ENCODE measurements around the gene P2RX6. TPM values are rescaled to one million over a fixed set of nuclear protein-coding genes. Genes with fewer than 3 reads are reported as not detected.

The P2RX6 gene
- total and polyA plus RNA-seq, 2 experiments from 2014 or later = 3.3 to 8.0 TPM

DNA sequence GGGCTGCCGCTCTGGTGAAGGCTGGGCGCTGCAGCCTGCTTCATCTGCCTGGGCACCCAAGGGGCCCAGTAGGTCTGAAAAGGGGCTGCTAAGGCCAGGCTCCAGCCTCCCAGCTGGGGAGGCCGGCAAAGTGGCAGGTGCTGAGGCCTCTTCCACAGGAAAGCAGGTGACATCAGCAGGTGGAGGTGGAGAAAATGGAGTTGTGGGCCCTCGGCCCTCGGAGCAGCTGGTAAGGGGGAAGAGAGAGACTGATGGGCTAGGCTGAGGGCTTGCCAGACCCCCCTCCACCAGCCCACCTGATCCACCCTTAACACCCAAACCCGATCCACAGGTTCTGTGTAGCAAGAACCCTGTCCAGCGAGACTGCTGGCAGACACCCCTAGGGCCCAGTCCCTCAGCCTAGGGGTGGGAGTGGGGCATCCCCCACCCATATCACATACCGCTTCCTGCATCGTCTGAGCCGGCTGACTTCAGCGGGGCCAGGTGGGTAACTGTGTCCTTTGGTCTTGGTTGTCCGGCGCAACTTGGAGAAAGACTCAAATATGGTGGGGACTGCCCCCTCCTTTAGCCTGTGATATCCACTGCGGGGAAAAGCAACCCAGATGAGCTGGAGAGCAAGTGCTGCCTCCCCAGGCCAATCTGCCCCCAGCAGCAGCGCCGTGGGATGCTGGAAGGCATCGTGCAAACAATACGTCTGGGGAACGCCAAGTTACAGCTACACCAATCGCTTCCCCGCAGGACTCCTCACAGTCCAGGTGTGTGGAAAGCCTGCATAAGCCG, 14.6 kb upstream of the P2RX6 start:
- H3K27me3 ChIP-seq = no peaks in the 10 kb centered on the region
- H3K9me2 ChIP-seq (replicated peaks; ENCODE audit: insufficient read depth) = no peaks in the 10 kb centered on the region
- no peak for TF ChIP-seq EZH2phosphoT487 (IDR thresholded peaks at IDR 0.05; ENCODE audit: low read depth, severe bottlenecking, unreplicated experiment)
- no peak for TF ChIP-seq EZH2 (IDR thresholded peaks at IDR 0.05; ENCODE audit: borderline replicate concordance)
- TF ChIP-seq, protein P1, sequence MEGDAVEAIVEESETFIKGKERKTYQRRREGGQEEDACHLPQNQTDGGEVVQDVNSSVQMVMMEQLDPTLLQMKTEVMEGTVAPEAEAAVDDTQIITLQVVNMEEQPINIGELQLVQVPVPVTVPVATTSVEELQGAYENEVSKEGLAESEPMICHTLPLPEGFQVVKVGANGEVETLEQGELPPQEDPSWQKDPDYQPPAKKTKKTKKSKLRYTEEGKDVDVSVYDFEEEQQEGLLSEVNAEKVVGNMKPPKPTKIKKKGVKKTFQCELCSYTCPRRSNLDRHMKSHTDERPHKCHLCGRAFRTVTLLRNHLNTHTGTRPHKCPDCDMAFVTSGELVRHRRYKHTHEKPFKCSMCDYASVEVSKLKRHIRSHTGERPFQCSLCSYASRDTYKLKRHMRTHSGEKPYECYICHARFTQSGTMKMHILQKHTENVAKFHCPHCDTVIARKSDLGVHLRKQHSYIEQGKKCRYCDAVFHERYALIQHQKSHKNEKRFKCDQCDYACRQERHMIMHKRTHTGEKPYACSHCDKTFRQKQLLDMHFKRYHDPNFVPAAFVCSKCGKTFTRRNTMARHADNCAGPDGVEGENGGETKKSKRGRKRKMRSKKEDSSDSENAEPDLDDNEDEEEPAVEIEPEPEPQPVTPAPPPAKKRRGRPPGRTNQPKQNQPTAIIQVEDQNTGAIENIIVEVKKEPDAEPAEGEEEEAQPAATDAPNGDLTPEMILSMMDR (IDR thresholded peaks at IDR 0.05; ENCODE audit: poor library complexity) = no peak
- H2AFZ ChIP-seq = no peak overlapping the region
- no peaks in the 10 kb centered on the region for H3K9me3 ChIP-seq (ENCODE audit: low read depth)
- H3K27ac ChIP-seq = no peak overlapping the region
- no peaks in the 10 kb centered on the region for H4K20me1 ChIP-seq (ENCODE audit: insufficient read depth, poor library complexity, severe bottlenecking)
- H3K36me3 ChIP-seq (replicated peaks; ENCODE audit: insufficient read depth, low read depth) = no peaks in the 10 kb centered on the region
- peak overlapping the region; percentile 98 for H3K4me2 ChIP-seq
- H3K4me3 ChIP-seq = peak overlapping the region; percentile 59
- WGBS (ENCODE audit: low lambda C conversion rate, missing lambda C conversion rate) = 75% methylated on average over 22 of the region's 22 CpGs
- peaks cover 33% of the 10 kb centered on the region for H3K79me2 ChIP-seq
- no peak for DNase-seq (ENCODE audit: low spot score)
- peaks cover 21% of the 10 kb centered on the region for H3K4me1 ChIP-seq (ENCODE audit: insufficient read depth)

DNA sequence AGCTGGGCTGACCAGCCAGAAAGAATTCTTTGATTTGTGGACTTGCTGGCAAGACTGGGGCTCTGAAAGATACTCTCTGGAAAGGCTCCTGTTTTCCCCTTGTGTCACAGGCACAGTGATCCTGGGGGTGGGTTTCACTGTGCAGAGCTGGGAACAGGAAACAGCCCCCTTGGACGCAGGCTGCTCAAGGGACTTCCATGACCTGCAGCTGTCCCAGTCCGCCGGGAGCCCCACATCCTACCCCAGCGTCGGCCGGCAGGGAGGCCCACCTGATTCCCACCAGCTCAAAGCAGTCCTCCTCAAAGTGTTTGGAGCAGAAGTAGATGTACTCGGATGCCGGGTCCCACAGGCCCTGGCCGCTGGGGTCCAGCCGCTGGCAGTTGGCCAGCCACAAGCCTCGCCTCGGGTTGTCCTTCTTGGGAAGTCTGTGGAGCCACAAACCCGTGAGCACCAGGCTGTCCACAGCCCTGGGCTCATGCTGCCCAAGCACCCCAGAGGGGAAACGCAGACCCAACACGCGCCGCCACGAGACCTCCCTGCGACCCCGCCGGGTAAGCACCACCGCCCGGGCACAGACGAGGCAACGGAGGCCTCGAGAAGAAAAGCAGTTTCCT, 13.9 kb upstream of the P2RX6 start:
- no peak for DNase-seq (ENCODE audit: low spot score)
- peak overlapping the region; percentile 75 for H2AFZ ChIP-seq
- peak overlapping the region; percentile 59 for H3K4me3 ChIP-seq
- peak overlapping the region; percentile 99 for H3K27ac ChIP-seq
- peaks cover 33% of the 10 kb centered on the region for H3K79me2 ChIP-seq
- no peaks in the 10 kb centered on the region for H3K9me2 ChIP-seq (replicated peaks; ENCODE audit: insufficient read depth)
- no peaks in the 10 kb centered on the region for H3K36me3 ChIP-seq (replicated peaks; ENCODE audit: insufficient read depth, low read depth)
- no peaks in the 10 kb centered on the region for H3K27me3 ChIP-seq
- no peaks in the 10 kb centered on the region for H4K20me1 ChIP-seq (ENCODE audit: insufficient read depth, poor library complexity, severe bottlenecking)
- H3K4me2 ChIP-seq = peak overlapping the region; percentile 98
- H3K4me1 ChIP-seq (ENCODE audit: insufficient read depth) = peaks cover 21% of the 10 kb centered on the region
- no peaks in the 10 kb centered on the region for H3K9me3 ChIP-seq (ENCODE audit: low read depth)
- WGBS (ENCODE audit: low lambda C conversion rate, missing lambda C conversion rate) = 24% methylated on average over 25 of the region's 26 CpGs
- TF ChIP-seq EZH2 (IDR thresholded peaks at IDR 0.05; ENCODE audit: borderline replicate concordance) = no peak
- TF ChIP-seq, protein P1 (IDR thresholded peaks at IDR 0.05; ENCODE audit: poor library complexity) = no peak
- TF ChIP-seq EZH2phosphoT487 (IDR thresholded peaks at IDR 0.05; ENCODE audit: low read depth, severe bottlenecking, unreplicated experiment) = no peak

DNA sequence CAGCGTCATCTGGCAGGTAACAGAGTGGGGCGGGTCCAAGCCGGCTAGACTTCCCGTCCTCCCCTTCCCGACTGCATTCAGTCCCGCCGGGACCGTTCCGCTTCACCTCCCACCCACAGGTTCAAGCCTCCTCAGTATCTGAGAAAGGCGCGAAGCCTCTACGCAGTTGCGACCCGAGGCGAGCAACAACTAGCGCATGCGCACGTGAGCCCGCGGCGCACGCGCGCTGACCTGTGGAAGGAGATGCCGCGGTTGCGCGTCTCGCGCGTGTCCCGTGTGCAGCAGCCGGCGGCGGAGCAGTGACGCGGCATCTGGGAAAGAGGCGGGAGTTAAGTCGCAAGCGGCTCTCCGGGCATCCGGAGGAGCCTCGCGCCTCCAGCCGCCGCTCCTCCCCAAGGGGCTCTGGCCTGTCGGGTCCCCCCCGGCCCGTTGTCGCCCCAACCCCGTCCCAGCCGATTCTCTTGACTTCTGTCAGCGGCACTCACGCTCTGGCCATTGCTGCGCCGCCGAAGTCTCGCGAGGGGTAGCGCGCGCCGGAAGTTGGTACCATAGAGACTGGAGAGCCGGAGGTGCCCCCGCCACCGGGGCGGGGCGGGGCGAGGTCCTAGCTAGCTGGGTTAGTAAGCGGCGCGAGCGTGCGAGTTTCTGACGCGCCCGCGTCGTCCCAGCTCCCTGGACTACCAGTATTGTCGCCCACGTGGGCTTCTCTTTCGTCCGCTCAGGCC, 13.2 kb upstream of the P2RX6 start, which contains the start of gene THAP7:
THAP7 (minus strand) TSS at position 518 of the 725 bp plus-strand sequence; CDS start at position 311, 207 bp downstream.
- Histone ChIP-seq H3K4me3 (peak within 1 kb of the TSS; percentile 72), H3K4me2 (peak within 1 kb of the TSS; percentile 98), H3K9me2 (replicated peaks; ENCODE audit: insufficient read depth) (no peaks in the 10 kb centered on the region), H3K36me3 (replicated peaks; ENCODE audit: insufficient read depth, low read depth) (no peaks in the 10 kb centered on the region), H3K9me3 (ENCODE audit: low read depth) (no peaks in the 10 kb centered on the region), H3K4me1 (ENCODE audit: insufficient read depth) (peaks cover 21% of the 10 kb centered on the region), H4K20me1 (ENCODE audit: insufficient read depth, poor library complexity, severe bottlenecking) (no peaks in the 10 kb centered on the region), H3K27ac (peak within 1 kb of the TSS; percentile 99), H3K27me3 (no peaks in the 10 kb centered on the region), H3K79me2 (peaks cover 33% of the 10 kb centered on the region), H2AFZ (peak within 1 kb of the TSS; percentile 75)
- TF ChIP-seq EZH2 (IDR thresholded peaks at IDR 0.05; ENCODE audit: borderline replicate concordance) (no peak), EZH2phosphoT487 (IDR thresholded peaks at IDR 0.05; ENCODE audit: low read depth, severe bottlenecking, unreplicated experiment) (no peak)
- TF ChIP-seq, protein P1 (IDR thresholded peaks at IDR 0.05; ENCODE audit: poor library complexity) = no peak
- under 1% methylated on average over 81 of the region's 83 CpGs for WGBS (ENCODE audit: low lambda C conversion rate, missing lambda C conversion rate)
- peak; percentile 98 for DNase-seq (ENCODE audit: low spot score)

All from hepatocyte (in vitro differentiated cells).